Neural cell (in vitro differentiated cells): ENCODE results near the gene TNS1. TPM values are rescaled to one million over a fixed set of nuclear protein-coding genes. Genes with fewer than 3 reads are reported as not detected.

Experiments used
- H2AFZ ChIP-seq: fragments of 200-600, 300-800 bp; sonication (generic), shearing (Covaris generic); 2 replicates; pipeline ENCODE4 v1.6.0; 2014; ENCODE audit warnings: low read depth, mild to moderate bottlenecking, antibody characterized with exemption, low read length, moderate library complexity
- H3F3A ChIP-seq: fragments of 200-600 bp; shearing (Covaris generic); 2 replicates; pipeline ENCODE4 v1.6.1; 2016; ENCODE audit warnings: mild to moderate bottlenecking, moderate library complexity, mixed read lengths, antibody characterized with exemption, low read length; ENCODE audit not compliant: insufficient read depth, poor library complexity, severe bottlenecking
- H3K27ac ChIP-seq: fragments of 200-600, 300-800 bp; sonication (generic), shearing (Covaris generic); 2 replicates; pipeline ENCODE4 v1.5.1; 2014; ENCODE audit warnings: mild to moderate bottlenecking, low read length, moderate library complexity
- H3K27me3 ChIP-seq: fragments of 300-800, 200-600 bp; sonication (generic), shearing (Covaris generic); 2 replicates; pipeline ENCODE4 v1.6.0; 2014; ENCODE audit warnings: mild to moderate bottlenecking, low read depth, low read length, moderate library complexity; ENCODE audit not compliant: insufficient read depth
- H3K36me3 ChIP-seq: fragments of 300-800, 200-600 bp; sonication (generic), shearing (Covaris generic); 2 replicates; pipeline ENCODE4 v1.5.1; 2014; ENCODE audit warnings: mild to moderate bottlenecking, antibody characterized with exemption, low read length, moderate library complexity; ENCODE audit not compliant: insufficient read depth
- H3K4me2 ChIP-seq: fragments of 300-800, 200-600 bp; sonication (generic), shearing (Covaris generic); 2 replicates; pipeline ENCODE4 v1.6.0; 2014; ENCODE audit warnings: mild to moderate bottlenecking, low read length
- H3K4me3 ChIP-seq: fragments of 300-800, 200-600 bp; sonication (generic), shearing (Covaris generic); 2 replicates; pipeline ENCODE4 v1.5.1; 2014; ENCODE audit warnings: mild to moderate bottlenecking, low read length, moderate library complexity
- H3K79me2 ChIP-seq: fragments of 200-600 bp; shearing (Covaris generic); replicated peaks from 2 replicates; pipeline ENCODE4 v1.6.0; 2014; ENCODE audit warnings: mild to moderate bottlenecking, low read length, moderate library complexity; ENCODE audit not compliant: insufficient read depth
- H3K9ac ChIP-seq: fragments of 300-800, 200-600 bp; sonication (generic), shearing (Covaris generic); 2 replicates; pipeline ENCODE4 v1.6.1; 2016; ENCODE audit warnings: mild to moderate bottlenecking, low read length, mixed read lengths
- H3K9me2 ChIP-seq: fragments of 200-600 bp; shearing (Covaris generic); 2 replicates; pipeline ENCODE4 v1.6.1; 2016; ENCODE audit warnings: mild to moderate bottlenecking, low read length, mixed read lengths; ENCODE audit not compliant: insufficient read depth
- H3K9me3 ChIP-seq: fragments of 200-600, 300-800 bp; sonication (generic), shearing (Covaris generic); 2 replicates; pipeline ENCODE4 v1.6.1; 2016; ENCODE audit warnings: mild to moderate bottlenecking, mixed run types, low read length, moderate library complexity, mixed read lengths
- H4K20me1 ChIP-seq: fragments of 200-600 bp; shearing (Covaris generic); 2 replicates; pipeline ENCODE4 v1.6.1; 2016; ENCODE audit warnings: mild to moderate bottlenecking, mixed run types; ENCODE audit not compliant: insufficient read depth
- CTCF ChIP-seq: fragments of 450-650 bp; IDR thresholded peaks from 2 replicates; pipeline ENCODE4 v1.5.1; 2014; ENCODE audit warnings: antibody characterized with exemption, mild to moderate bottlenecking, moderate library complexity; ENCODE audit not compliant: poor library complexity, severe bottlenecking
- EP300 ChIP-seq: fragments of 450-650 bp; conservative IDR thresholded peaks from 2 replicates; pipeline ENCODE4 v1.6.1; 2014; ENCODE audit warnings: antibody characterized with exemption, mild to moderate bottlenecking, moderate library complexity; ENCODE audit not compliant: poor library complexity, severe bottlenecking
- EZH2 ChIP-seq: fragments of 200-600, 300-800 bp; shearing (Covaris generic), sonication (generic); IDR thresholded peaks from 2 replicates; pipeline ENCODE4 v1.6.1; 2014; ENCODE audit warnings: antibody characterized with exemption, low read length, borderline replicate concordance, mild to moderate bottlenecking; ENCODE audit not compliant: insufficient read depth, poor library complexity, severe bottlenecking
- MXI1 ChIP-seq: fragments of 450-650 bp; conservative IDR thresholded peaks from 2 replicates; pipeline ENCODE4 v1.6.1; 2014; ENCODE audit warnings: antibody characterized with exemption, mild to moderate bottlenecking; ENCODE audit not compliant: poor library complexity, severe bottlenecking
- POLR2AphosphoS5 ChIP-seq: IDR thresholded peaks from 2 replicates; pipeline ENCODE4 v1.6.1; 2012
- RAD21 ChIP-seq: fragments of 450-650 bp; conservative IDR thresholded peaks from 2 replicates; pipeline ENCODE4 v1.6.1; 2014; ENCODE audit warnings: antibody characterized with exemption, mild to moderate bottlenecking, moderate library complexity
- REST ChIP-seq: IDR thresholded peaks from 2 replicates; pipeline ENCODE4 v1.6.1; 2012; ENCODE audit warnings: borderline replicate concordance
- SMC3 ChIP-seq: fragments of 450-650 bp; conservative IDR thresholded peaks from 2 replicates; pipeline ENCODE4 v1.6.1; 2014; ENCODE audit warnings: antibody characterized with exemption, mild to moderate bottlenecking, moderate library complexity; ENCODE audit not compliant: poor library complexity
- TAF1 ChIP-seq: IDR thresholded peaks from 2 replicates; pipeline ENCODE4 v1.6.1; 2012; ENCODE audit warnings: low read depth
- polyA plus RNA-seq: library from polyadenylated mRNA; depleted of rRNA; stranded (reverse); fragments of >200 nt; gene quantifications from 2 replicates; pipeline ENCODE4 v1.2.3, GENCODE V29; 2014

The TNS1 gene
- polyA plus RNA-seq, 1 donor from 2014 or later, result 1.5 TPM

DNA sequence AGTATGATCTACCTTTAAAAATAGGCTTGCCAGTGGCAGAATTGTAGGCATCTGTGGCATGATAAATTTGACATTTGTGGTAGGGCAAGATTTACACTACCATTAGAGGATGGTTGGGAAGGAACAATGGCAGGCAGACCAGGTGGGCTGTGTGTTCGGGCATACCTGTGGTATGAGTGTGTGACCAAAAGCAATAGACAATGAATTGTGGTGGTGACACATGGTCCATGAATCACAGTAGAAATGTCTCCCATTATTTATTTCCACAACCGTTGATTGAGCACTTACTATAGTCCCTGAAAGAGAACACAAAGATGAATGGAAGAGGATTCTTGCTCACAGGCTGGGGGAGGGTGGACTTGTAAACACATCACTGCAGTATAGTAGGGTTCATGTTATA, 36.4 kb upstream of the TNS1 start:
- Histone ChIP-seq H2AFZ (no peak overlapping the region), H3K79me2 (no peaks in the 10 kb centered on the region), H3K9me2 (no peaks in the 10 kb centered on the region), H4K20me1 (no peaks in the 10 kb centered on the region), H3K9me3 (no peaks in the 10 kb centered on the region), H3F3A (no peaks in the 10 kb centered on the region), H3K27ac (no peak overlapping the region), H3K36me3 (no peaks in the 10 kb centered on the region), H3K27me3 (peaks cover 5% of the 10 kb centered on the region), H3K4me3 (no peak overlapping the region), H3K9ac (no peak overlapping the region), H3K4me2 (no peak overlapping the region)
- TF ChIP-seq CTCF, result no peak
- no peak for TF ChIP-seq SMC3
- TF ChIP-seq RAD21, result no peak
- TF ChIP-seq MXI1, result no peak
- TF ChIP-seq EP300, result no peak
- no peak for TF ChIP-seq EZH2
- no peak for TF ChIP-seq POLR2AphosphoS5
- TF ChIP-seq TAF1, result no peak
- no peak for TF ChIP-seq REST

DNA sequence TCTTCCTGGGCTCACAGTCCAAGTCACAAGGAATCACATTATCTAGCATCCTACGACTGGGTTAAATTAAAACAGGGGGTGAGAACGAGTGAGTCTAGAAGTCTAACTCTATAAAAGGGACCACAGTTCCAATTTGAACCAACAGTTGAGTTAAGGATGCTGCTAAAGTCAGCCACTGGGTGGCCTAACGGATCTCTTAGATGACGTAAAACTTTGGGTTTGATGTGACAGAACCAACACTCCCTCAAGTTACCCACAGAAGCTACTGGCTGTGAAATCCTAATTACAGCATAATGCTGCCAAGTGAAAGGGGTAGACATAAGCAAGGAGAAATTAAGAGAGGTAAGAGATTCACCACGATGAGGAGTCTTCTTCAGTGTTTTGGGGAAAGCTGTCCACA, 33.6 kb upstream of the TNS1 start:
- Histone ChIP-seq H3K36me3 (no peaks in the 10 kb centered on the region), H3K4me2 (no peak overlapping the region), H3F3A (no peaks in the 10 kb centered on the region), H4K20me1 (no peaks in the 10 kb centered on the region), H3K27ac (no peak overlapping the region), H3K4me3 (no peak overlapping the region), H3K9ac (no peak overlapping the region), H3K27me3 (peaks cover 19% of the 10 kb centered on the region), H3K9me2 (no peaks in the 10 kb centered on the region), H3K9me3 (no peaks in the 10 kb centered on the region), H3K79me2 (no peaks in the 10 kb centered on the region), H2AFZ (no peak overlapping the region)
- TF ChIP-seq REST (no peak), MXI1 (no peak), RAD21 (no peak), CTCF (no peak), POLR2AphosphoS5 (no peak), EP300 (no peak), TAF1 (no peak), SMC3 (no peak), EZH2 (no peak)
